ENCODE measurements around the gene LRRC7. TPM values are rescaled to one million over a fixed set of nuclear protein-coding genes. Genes with fewer than 3 reads are reported as not detected.

LRRC7 gene
- total RNA-seq (2014; rRNA removed; shearing (Covaris generic); ENCODE audit: low replicate concordance): not detected in 2 replicates

- no peak within 1 kb of the TSS for H3K9ac ChIP-seq (ENCODE audit: low read length)
- no peak within 1 kb of the TSS for H2AFZ ChIP-seq (ENCODE audit: low read length)
- DNase-seq: no peak
- no peaks in the 10 kb centered on the region for H3K79me2 ChIP-seq (ENCODE audit: low read length)
- H3K4me1 ChIP-seq (ENCODE audit: low read length): no peaks in the 10 kb centered on the region
- no peaks in the 10 kb centered on the region for H3K9me2 ChIP-seq (replicated peaks; ENCODE audit: insufficient read depth, low read length)
- H3K36me3 ChIP-seq (ENCODE audit: insufficient read depth, low read length): no peaks in the 10 kb centered on the region
- no peaks in the 10 kb centered on the region for H4K20me1 ChIP-seq (ENCODE audit: insufficient read depth, low read depth, low read length)
- H3K27me3 ChIP-seq (ENCODE audit: low read length): no peaks in the 10 kb centered on the region
- no peak within 1 kb of the TSS for H3K4me2 ChIP-seq (ENCODE audit: low read depth, low read length, poor library complexity, severe bottlenecking)
- H3K9me3 ChIP-seq (ENCODE audit: low read length): no peaks in the 10 kb centered on the region; the same call in 1 of the 2 replicates
- no peak within 1 kb of the TSS for H3K4me3 ChIP-seq (ENCODE audit: low read length)
- H3K27ac ChIP-seq (ENCODE audit: low read length): no peak within 1 kb of the TSS
These were observed at the start of gene LRRC7 for GRCh38 chr1:69567652-69568420. Gene LRRC7 (plus strand): TSS chr1:69567922. CDS start chr1:69568640, 718 bp downstream.

- no peaks in the 10 kb centered on the region for H3K36me3 ChIP-seq (ENCODE audit: insufficient read depth, low read length)
- H3K4me1 ChIP-seq (ENCODE audit: low read length): no peaks in the 10 kb centered on the region
- no peak for DNase-seq
- no peaks in the 10 kb centered on the region for H3K27me3 ChIP-seq (ENCODE audit: low read length)
- H3K9me3 ChIP-seq (ENCODE audit: low read length): no peaks in the 10 kb centered on the region
- no peak overlapping the region for H3K4me2 ChIP-seq (ENCODE audit: low read depth, low read length, poor library complexity, severe bottlenecking)
- H3K4me3 ChIP-seq (ENCODE audit: low read length): no peak overlapping the region
- no peaks in the 10 kb centered on the region for H4K20me1 ChIP-seq (ENCODE audit: insufficient read depth, low read depth, low read length)
- no peak overlapping the region for H3K27ac ChIP-seq (ENCODE audit: low read length)
- no peak overlapping the region for H2AFZ ChIP-seq (ENCODE audit: low read length)
- H3K9me2 ChIP-seq (replicated peaks; ENCODE audit: insufficient read depth, low read length): no peaks in the 10 kb centered on the region
- no peak overlapping the region for H3K9ac ChIP-seq (ENCODE audit: low read length)
- no peaks in the 10 kb centered on the region for H3K79me2 ChIP-seq (ENCODE audit: low read length)
These were observed 48.7 kb upstream of the LRRC7 start for GRCh38 chr1:69519006-69519405.

- Histone ChIP-seq H3K9me2 (replicated peaks; ENCODE audit: insufficient read depth, low read length) (no peaks in the 10 kb centered on the region), H3K4me2 (ENCODE audit: low read depth, low read length, poor library complexity, severe bottlenecking) (no peak overlapping the region), H3K27ac (ENCODE audit: low read length) (no peak overlapping the region), H3K9ac (ENCODE audit: low read length) (no peak overlapping the region), H3K79me2 (ENCODE audit: low read length) (no peaks in the 10 kb centered on the region), H4K20me1 (ENCODE audit: insufficient read depth, low read depth, low read length) (no peaks in the 10 kb centered on the region), H2AFZ (ENCODE audit: low read length) (no peak overlapping the region), H3K9me3 (ENCODE audit: low read length) (no peaks in the 10 kb centered on the region), H3K36me3 (ENCODE audit: insufficient read depth, low read length) (no peaks in the 10 kb centered on the region), H3K27me3 (ENCODE audit: low read length) (no peaks in the 10 kb centered on the region), H3K4me3 (ENCODE audit: low read length) (no peak overlapping the region), H3K4me1 (ENCODE audit: low read length) (no peaks in the 10 kb centered on the region)
- DNase-seq: no peak
These were observed 47.4 kb upstream of the LRRC7 start for GRCh38 chr1:69520326-69520725.

- H4K20me1 ChIP-seq (ENCODE audit: insufficient read depth, low read depth, low read length): no peaks in the 10 kb centered on the region
- H2AFZ ChIP-seq (ENCODE audit: low read length): no peak overlapping the region
- H3K9me3 ChIP-seq (ENCODE audit: low read length): no peaks in the 10 kb centered on the region
- no peaks in the 10 kb centered on the region for H3K36me3 ChIP-seq (ENCODE audit: insufficient read depth, low read length)
- no peak overlapping the region for H3K4me2 ChIP-seq (ENCODE audit: low read depth, low read length, poor library complexity, severe bottlenecking)
- no peak overlapping the region for H3K9ac ChIP-seq (ENCODE audit: low read length)
- H3K4me1 ChIP-seq (ENCODE audit: low read length): no peaks in the 10 kb centered on the region
- no peaks in the 10 kb centered on the region for H3K9me2 ChIP-seq (replicated peaks; ENCODE audit: insufficient read depth, low read length)
- no peak for DNase-seq
- H3K79me2 ChIP-seq (ENCODE audit: low read length): no peaks in the 10 kb centered on the region
- H3K4me3 ChIP-seq (ENCODE audit: low read length): no peak overlapping the region
- no peak overlapping the region for H3K27ac ChIP-seq (ENCODE audit: low read length)
- H3K27me3 ChIP-seq (ENCODE audit: low read length): no peaks in the 10 kb centered on the region
These were observed 44.7 kb upstream of the LRRC7 start for GRCh38 chr1:69523032-69523431.

GRCh38 chr1:69523461-69523860 is 44.3 kb upstream of the LRRC7 start:
- no peaks in the 10 kb centered on the region for H3K4me1 ChIP-seq (ENCODE audit: low read length)
- DNase-seq: no peak
- H3K9ac ChIP-seq (ENCODE audit: low read length): no peak overlapping the region
- no peaks in the 10 kb centered on the region for H3K27me3 ChIP-seq (ENCODE audit: low read length)
- H3K9me2 ChIP-seq (replicated peaks; ENCODE audit: insufficient read depth, low read length): no peaks in the 10 kb centered on the region
- H3K36me3 ChIP-seq (ENCODE audit: insufficient read depth, low read length): no peaks in the 10 kb centered on the region
- no peaks in the 10 kb centered on the region for H4K20me1 ChIP-seq (ENCODE audit: insufficient read depth, low read depth, low read length)
- no peaks in the 10 kb centered on the region for H3K9me3 ChIP-seq (ENCODE audit: low read length)
- H3K4me3 ChIP-seq (ENCODE audit: low read length): no peak overlapping the region
- H2AFZ ChIP-seq (ENCODE audit: low read length): no peak overlapping the region
- no peak overlapping the region for H3K4me2 ChIP-seq (ENCODE audit: low read depth, low read length, poor library complexity, severe bottlenecking)
- H3K27ac ChIP-seq (ENCODE audit: low read length): no peak overlapping the region
- no peaks in the 10 kb centered on the region for H3K79me2 ChIP-seq (ENCODE audit: low read length)

GRCh38 chr1:69524015-69524414 is 43.7 kb upstream of the LRRC7 start:
- no peaks in the 10 kb centered on the region for H3K9me2 ChIP-seq (replicated peaks; ENCODE audit: insufficient read depth, low read length)
- H4K20me1 ChIP-seq (ENCODE audit: insufficient read depth, low read depth, low read length): no peaks in the 10 kb centered on the region
- H3K27me3 ChIP-seq (ENCODE audit: low read length): no peaks in the 10 kb centered on the region
- H3K9ac ChIP-seq (ENCODE audit: low read length): no peak overlapping the region
- H3K36me3 ChIP-seq (ENCODE audit: insufficient read depth, low read length): no peaks in the 10 kb centered on the region
- H3K4me3 ChIP-seq (ENCODE audit: low read length): no peak overlapping the region
- H3K27ac ChIP-seq (ENCODE audit: low read length): no peak overlapping the region
- no peaks in the 10 kb centered on the region for H3K4me1 ChIP-seq (ENCODE audit: low read length)
- no peaks in the 10 kb centered on the region for H3K9me3 ChIP-seq (ENCODE audit: low read length)
- no peak overlapping the region for H3K4me2 ChIP-seq (ENCODE audit: low read depth, low read length, poor library complexity, severe bottlenecking)
- H3K79me2 ChIP-seq (ENCODE audit: low read length): no peaks in the 10 kb centered on the region
- DNase-seq: no peak
- no peak overlapping the region for H2AFZ ChIP-seq (ENCODE audit: low read length)

- Histone ChIP-seq H3K27me3 (ENCODE audit: low read length) (no peaks in the 10 kb centered on the region), H3K9me3 (ENCODE audit: low read length) (no peaks in the 10 kb centered on the region), H3K27ac (ENCODE audit: low read length) (no peak overlapping the region), H4K20me1 (ENCODE audit: insufficient read depth, low read depth, low read length) (no peaks in the 10 kb centered on the region), H3K4me3 (ENCODE audit: low read length) (no peak overlapping the region), H2AFZ (ENCODE audit: low read length) (no peak overlapping the region), H3K79me2 (ENCODE audit: low read length) (no peaks in the 10 kb centered on the region), H3K9me2 (replicated peaks; ENCODE audit: insufficient read depth, low read length) (no peaks in the 10 kb centered on the region), H3K9ac (ENCODE audit: low read length) (no peak overlapping the region), H3K4me2 (ENCODE audit: low read depth, low read length, poor library complexity, severe bottlenecking) (no peak overlapping the region), H3K36me3 (ENCODE audit: insufficient read depth, low read length) (no peaks in the 10 kb centered on the region), H3K4me1 (ENCODE audit: low read length) (no peaks in the 10 kb centered on the region)
- DNase-seq: no peak
These were observed 40.4 kb upstream of the LRRC7 start for GRCh38 chr1:69527273-69527672.

- no peak overlapping the region for H3K4me3 ChIP-seq (ENCODE audit: low read length)
- H3K9ac ChIP-seq (ENCODE audit: low read length): no peak overlapping the region
- no peak for DNase-seq
- H3K4me1 ChIP-seq (ENCODE audit: low read length): no peaks in the 10 kb centered on the region
- H3K9me2 ChIP-seq (replicated peaks; ENCODE audit: insufficient read depth, low read length): no peaks in the 10 kb centered on the region
- H4K20me1 ChIP-seq (ENCODE audit: insufficient read depth, low read depth, low read length): no peaks in the 10 kb centered on the region
- H3K4me2 ChIP-seq (ENCODE audit: low read depth, low read length, poor library complexity, severe bottlenecking): no peak overlapping the region
- H3K36me3 ChIP-seq (ENCODE audit: insufficient read depth, low read length): no peaks in the 10 kb centered on the region
- no peak overlapping the region for H3K27ac ChIP-seq (ENCODE audit: low read length)
- no peaks in the 10 kb centered on the region for H3K9me3 ChIP-seq (ENCODE audit: low read length)
- H2AFZ ChIP-seq (ENCODE audit: low read length): no peak overlapping the region
- no peaks in the 10 kb centered on the region for H3K27me3 ChIP-seq (ENCODE audit: low read length)
- no peaks in the 10 kb centered on the region for H3K79me2 ChIP-seq (ENCODE audit: low read length)
These were observed 39.3 kb upstream of the LRRC7 start for GRCh38 chr1:69528376-69528775.

All from Karpas-422 (cell line).